ENCODE data around the gene CKAP4. TPM values are rescaled to one million over a fixed set of nuclear protein-coding genes. Genes with fewer than 3 reads are reported as not detected.

The CKAP4 gene
- total and polyA plus RNA-seq, 2 of the 13 experiments (the other 11 are each of a cell fraction or from before 2014, with no cell fraction given): 39.2 to 70.2 TPM

- 0 out of 2 replicates have a peak, but pooled peaks have one; percentile 22 for TF ChIP-seq UBTF (CRISPR knock-in tag; IDR thresholded peaks at IDR 0.05)
- TF ChIP-seq, protein P1, sequence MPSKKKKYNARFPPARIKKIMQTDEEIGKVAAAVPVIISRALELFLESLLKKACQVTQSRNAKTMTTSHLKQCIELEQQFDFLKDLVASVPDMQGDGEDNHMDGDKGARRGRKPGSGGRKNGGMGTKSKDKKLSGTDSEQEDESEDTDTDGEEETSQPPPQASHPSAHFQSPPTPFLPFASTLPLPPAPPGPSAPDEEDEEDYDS (CRISPR knock-in tag; IDR thresholded peaks at IDR 0.05): no peak; the same call in 1 of the 2 replicates
- TF ChIP-seq ZNF33A (CRISPR knock-in tag; IDR thresholded peaks at IDR 0.05; ENCODE audit: borderline replicate concordance): no peak
- TF ChIP-seq ZBTB25 (CRISPR knock-in tag; IDR thresholded peaks at IDR 0.05): peak; percentile 84; the same call in 1 of the 2 replicates
- TF ChIP-seq FOXK2 (IDR thresholded peaks at IDR 0.05): peak; percentile 74
- TF ChIP-seq ZEB1 (IDR thresholded peaks at IDR 0.05; ENCODE audit: insufficient replicate concordance, low read depth): peak; percentile 82
- TF ChIP-seq ZNF792 (CRISPR knock-in tag; IDR thresholded peaks at IDR 0.05): peak; percentile 72; the same call in 1 of the 2 replicates
- TF ChIP-seq FLYWCH1 (CRISPR knock-in tag; IDR thresholded peaks at IDR 0.05): no peak
- TF ChIP-seq POLR2A (IDR thresholded peaks at IDR 0.05; ENCODE audit: insufficient read depth in 1 of 2, low read depth in 2 of 2, low read length in 2 of 2): no peak
- peak; percentile 85 for TF ChIP-seq JUNB (CRISPR knock-in tag; IDR thresholded peaks at IDR 0.05; ENCODE audit: borderline replicate concordance)
- no peak for TF ChIP-seq ZNF576 (CRISPR knock-in tag; IDR thresholded peaks at IDR 0.05)
- TF ChIP-seq GATAD1 (CRISPR knock-in tag; IDR thresholded peaks at IDR 0.05): peak; percentile 60; the same call in 1 of the 2 replicates
- TF ChIP-seq ZNF367 (CRISPR knock-in tag; IDR thresholded peaks at IDR 0.05; ENCODE audit: borderline replicate concordance): no peak
- no peak for TF ChIP-seq ZNF275 (CRISPR knock-in tag; IDR thresholded peaks at IDR 0.05; ENCODE audit: borderline replicate concordance)
- peak; percentile 94 for TF ChIP-seq RXRB (CRISPR knock-in tag; IDR thresholded peaks at IDR 0.05; ENCODE audit: borderline replicate concordance)
- TF ChIP-seq CCDC6 (CRISPR knock-in tag; IDR thresholded peaks at IDR 0.05): 0 out of 2 replicates have a peak, but pooled peaks have one; percentile 40
- no peak for TF ChIP-seq HCFC1 (IDR thresholded peaks at IDR 0.05; ENCODE audit: low read depth, low read length)
- TF ChIP-seq GABPA (IDR thresholded peaks at IDR 0.05; ENCODE audit: low read depth, low read length): no peak
- no peak; the same call in 1 of the 2 replicates for TF ChIP-seq GABPA (CRISPR knock-in tag; IDR thresholded peaks at IDR 0.05; ENCODE audit: low read depth)
- 0 out of 2 replicates have a peak, but pooled peaks have one; percentile 69 for TF ChIP-seq KLF6 (CRISPR knock-in tag; IDR thresholded peaks at IDR 0.05)
- TF ChIP-seq FOXK1 (CRISPR knock-in tag; IDR thresholded peaks at IDR 0.05; ENCODE audit: borderline replicate concordance, low read depth): peak; percentile 89
- peak; percentile 88 for TF ChIP-seq TCF7 (IDR thresholded peaks at IDR 0.05; ENCODE audit: low read depth)
- TF ChIP-seq, protein P2, sequence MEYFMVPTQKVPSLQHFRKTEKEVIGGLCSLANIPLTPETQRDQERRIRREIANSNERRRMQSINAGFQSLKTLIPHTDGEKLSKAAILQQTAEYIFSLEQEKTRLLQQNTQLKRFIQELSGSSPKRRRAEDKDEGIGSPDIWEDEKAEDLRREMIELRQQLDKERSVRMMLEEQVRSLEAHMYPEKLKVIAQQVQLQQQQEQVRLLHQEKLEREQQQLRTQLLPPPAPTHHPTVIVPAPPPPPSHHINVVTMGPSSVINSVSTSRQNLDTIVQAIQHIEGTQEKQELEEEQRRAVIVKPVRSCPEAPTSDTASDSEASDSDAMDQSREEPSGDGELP (IDR thresholded peaks at IDR 0.05; ENCODE audit: borderline replicate concordance, low read depth): 0 out of 2 replicates have a peak, but pooled peaks have one; percentile 47
These were observed 34.8 kb upstream of the CKAP4 start (continued) for GRCh38 chr12:106282457-106283097.

All from HepG2 (cell line).